CD4-positive, alpha-beta memory T cell (primary cell): ENCODE data around the gene SERHL2. TPM values are rescaled to one million over a fixed set of nuclear protein-coding genes. Genes with fewer than 3 reads are reported as not detected.
"Not testable (repeated sequence)": the region's sequence is repeated elsewhere in the genome, so short reads cannot be mapped to it uniquely, and the experiment has no call there.

Experiments used
- CTCF ChIA-PET: fragments of 350-600 bp; sonication (Branson Sonifier 250); formaldehyde crosslinking; loops from one replicate; lab custom pipeline; 2021; ENCODE audit warnings: inconsistent platforms; ENCODE audit not compliant: partially characterized antibody; lab: Charles Lee
- POLR2A ChIA-PET: fragments of 350-600 bp; sonication (Branson Sonifier 250); formaldehyde crosslinking; loops from one replicate; lab custom pipeline; 2021; ENCODE audit not compliant: partially characterized antibody; lab: Charles Lee
- DNase-seq, 5 donors: peaks; one replicate each; pipeline versions ENCODE4 v3.0.0 to v3.0.0-alpha.2; 2020 to 2022; ENCODE audit warnings: mixed read lengths in 1 of 5
- H3K27ac ChIP-seq: one replicate; pipeline ENCODE4 v1.7.0; 2013; ENCODE audit warnings: low read depth, low read length
- H3K27me3 ChIP-seq: 2 replicates; pipeline ENCODE4 v1.7.0; 2013; ENCODE audit warnings: mild to moderate bottlenecking, low read length, moderate library complexity; ENCODE audit not compliant: insufficient read depth
- H3K36me3 ChIP-seq: 2 replicates; pipeline ENCODE4 v1.7.0; 2013; ENCODE audit warnings: mild to moderate bottlenecking, low read length, moderate library complexity; ENCODE audit not compliant: insufficient read depth
- H3K4me1 ChIP-seq: 2 replicates; pipeline ENCODE4 v1.7.0; 2013; ENCODE audit warnings: mild to moderate bottlenecking, low read length, moderate library complexity; ENCODE audit not compliant: insufficient read depth
- H3K4me3 ChIP-seq, 2 donors: one replicate each; pipeline ENCODE4 v1.7.0; 2013; ENCODE audit warnings: low read length in 2 of 2, mild to moderate bottlenecking in 1 of 2
- H3K9me3 ChIP-seq, 2 donors: one replicate each; pipeline ENCODE4 v1.7.0; 2013; ENCODE audit warnings: low read length in 2 of 2, control low read depth in 1 of 2; ENCODE audit not compliant: control insufficient read depth in 1 of 2
- H3K27ac Mint-ChIP-seq, 7 donors: one replicate each; pipeline ENCODE4 v1.8.0; 2020 to 2021; ENCODE audit warnings: mixed read lengths in 7 of 7, mild to moderate bottlenecking in 6 of 7, inconsistent platforms in 3 of 7, moderate library complexity in 3 of 7
- H3K27me3 Mint-ChIP-seq, 2 donors: one replicate each; pipeline ENCODE4 v1.8.0; 2020 to 2021; ENCODE audit warnings: mixed read lengths in 2 of 2
- H3K36me3 Mint-ChIP-seq, 2 donors: one replicate each; pipeline ENCODE4 v1.8.0; 2020 to 2021; ENCODE audit warnings: mixed read lengths in 2 of 2, inconsistent platforms in 1 of 2, mild to moderate bottlenecking in 1 of 2
- H3K4me1 Mint-ChIP-seq, 4 donors: one replicate each; pipeline ENCODE4 v1.8.0; 2020 to 2021; ENCODE audit warnings: mixed read lengths in 4 of 4, mild to moderate bottlenecking in 1 of 4
- H3K4me3 Mint-ChIP-seq, 8 donors: one replicate each; pipeline ENCODE4 v1.8.0; 2020 to 2021; ENCODE audit warnings: mixed read lengths in 8 of 8, mild to moderate bottlenecking in 7 of 8, moderate library complexity in 6 of 8, inconsistent platforms in 3 of 8
- H3K9me3 Mint-ChIP-seq, 8 donors: one replicate each; pipeline ENCODE4 v1.8.0; 2020 to 2021; ENCODE audit warnings: mixed read lengths in 8 of 8, mild to moderate bottlenecking in 5 of 8, inconsistent platforms in 3 of 8, moderate library complexity in 1 of 8
- intact Hi-C: fragments of 100-400 bp; cut with micrococcal nuclease; formaldehyde crosslinking; loops from one replicate; pipeline ENCODE4 v1.15.1; 2023
- polyA plus RNA-seq, 2 donors: library from polyadenylated mRNA; unstranded; fragments of 300-500 nt; fragmentation: Illumina TruSeq; gene quantifications; one replicate each; pipeline ENCODE4 v1.2.3, GENCODE V29; 2021
- total RNA-seq, 2 experiments: library from RNA; stranded (reverse); gene quantifications; one replicate each; pipeline ENCODE4 v1.2.3, GENCODE V29; 2021

The SERHL2 gene
- total and polyA plus RNA-seq, 4 experiments from 2014 or later: 0.26 to 0.81 (median 0.36) TPM; not detected in 1

GRCh38 chr22:42562279-42562678, 8.5 kb downstream of the SERHL2 start:
- Histone ChIP-seq H3K27me3 (no peaks in the 10 kb centered on the region), H3K36me3 (no peaks in the 10 kb centered on the region), H3K4me1 (no peaks in the 10 kb centered on the region), H3K27ac (no peak overlapping the region), H3K4me3 (no peak overlapping the region), H3K9me3 (no peaks in the 10 kb centered on the region)
- peaks cover 0 to 3% (median 0%) of the 10 kb centered on the region in 4 donors for H3K4me1 Mint-ChIP-seq
- no peak for DNase-seq
- no peak overlapping the region for H3K4me3 Mint-ChIP-seq
- CTCF ChIA-PET: no interaction called here
- no peaks in the 10 kb centered on the region for H3K27me3 Mint-ChIP-seq
- POLR2A ChIA-PET: interaction anchor here (1.0 kb wide), 1 partner anchor 8 kb away, joined by 3 read pairs; the partner anchor contains the start of gene SERHL2
- no peaks in the 10 kb centered on the region for H3K36me3 Mint-ChIP-seq
- intact Hi-C loops: no loop called here
- H3K9me3 Mint-ChIP-seq: peaks cover 0 to 3% (median 0%) of the 10 kb centered on the region in 8 donors
- peak overlapping the region in 1 of 7 donors; percentile 53 for H3K27ac Mint-ChIP-seq

- no peak for DNase-seq
- Histone ChIP-seq H3K4me3 (no peak overlapping the region), H3K27ac (no peak overlapping the region), H3K9me3 (no peaks in the 10 kb centered on the region), H3K36me3 (no peaks in the 10 kb centered on the region), H3K4me1 (no peaks in the 10 kb centered on the region), H3K27me3 (no peaks in the 10 kb centered on the region)
- ChIA-PET CTCF (no interaction called here), POLR2A (interaction anchor here (1.0 kb wide), 1 partner anchor 9 kb away, joined by 3 read pairs; the partner anchor contains the start of gene SERHL2)
- peaks cover 0 to 3% (median 0%) of the 10 kb centered on the region in 8 donors for H3K9me3 Mint-ChIP-seq
- no peak overlapping the region for H3K4me3 Mint-ChIP-seq
- no peaks in the 10 kb centered on the region for H3K36me3 Mint-ChIP-seq
- peaks cover 0 to 3% (median 0%) of the 10 kb centered on the region in 4 donors for H3K4me1 Mint-ChIP-seq
- no peaks in the 10 kb centered on the region for H3K27me3 Mint-ChIP-seq
- peak overlapping the region in 1 of 7 donors; percentile 53 for H3K27ac Mint-ChIP-seq
- intact Hi-C loops: no loop called here
Measured at GRCh38 chr22:42562684-42563083, 8.9 kb downstream of the SERHL2 start.

GRCh38 chr22:42563943-42564342, 10.2 kb downstream of the SERHL2 start:
- H3K27ac ChIP-seq, intact Hi-C loops, H3K4me3 Mint-ChIP-seq, H3K9me3 ChIP-seq, H3K36me3 Mint-ChIP-seq, H3K27ac Mint-ChIP-seq, H3K9me3 Mint-ChIP-seq, H3K36me3 ChIP-seq, DNase-seq, H3K4me1 ChIP-seq, H3K27me3 ChIP-seq, CTCF ChIA-PET, H3K4me1 Mint-ChIP-seq, H3K27me3 Mint-ChIP-seq, H3K4me3 ChIP-seq, POLR2A ChIA-PET: not testable (repeated sequence)

- Histone ChIP-seq H3K36me3 (no peaks in the 10 kb centered on the region), H3K4me3 (no peak overlapping the region), H3K9me3 (no peaks in the 10 kb centered on the region), H3K27ac (no peak overlapping the region), H3K27me3 (no peaks in the 10 kb centered on the region), H3K4me1 (no peaks in the 10 kb centered on the region)
- H3K4me1 Mint-ChIP-seq: peaks cover 0 to 3% (median 0%) of the 10 kb centered on the region in 4 donors
- H3K4me3 Mint-ChIP-seq: no peak overlapping the region
- POLR2A ChIA-PET: no interaction called here
- H3K27me3 Mint-ChIP-seq: no peaks in the 10 kb centered on the region
- intact Hi-C loops: no loop called here
- DNase-seq: no peak
- CTCF ChIA-PET: no interaction called here
- H3K27ac Mint-ChIP-seq: no peak overlapping the region
- H3K9me3 Mint-ChIP-seq: peaks cover 0 to 3% (median 0%) of the 10 kb centered on the region in 8 donors
- peaks cover 2 to 3% of the 10 kb centered on the region in 2 donors for H3K36me3 Mint-ChIP-seq
Measured at GRCh38 chr22:42564699-42565098, 10.9 kb downstream of the SERHL2 start.

GRCh38 chr22:42565956-42566355, 12.2 kb downstream of the SERHL2 start:
- Mint-ChIP-seq H3K27ac (no peak overlapping the region), H3K36me3 (peaks cover 5 to 10% of the 10 kb centered on the region in 2 donors), H3K4me1 (peaks cover 0 to 2% (median 0%) of the 10 kb centered on the region in 4 donors), H3K9me3 (peaks cover 0 to 2% (median 0%) of the 10 kb centered on the region in 8 donors), H3K4me3 (no peak overlapping the region), H3K27me3 (no peaks in the 10 kb centered on the region)
- Histone ChIP-seq H3K27me3 (no peaks in the 10 kb centered on the region), H3K36me3 (no peaks in the 10 kb centered on the region), H3K9me3 (no peaks in the 10 kb centered on the region), H3K4me1 (no peaks in the 10 kb centered on the region), H3K4me3 (no peak overlapping the region), H3K27ac (no peak overlapping the region)
- DNase-seq: no peak
- intact Hi-C loops: no loop called here
- POLR2A ChIA-PET: no interaction called here
- CTCF ChIA-PET: no interaction called here

GRCh38 chr22:42567950-42568349, 14.2 kb downstream of the SERHL2 start:
- H3K4me3 Mint-ChIP-seq, H3K4me1 Mint-ChIP-seq, H3K27ac Mint-ChIP-seq, CTCF ChIA-PET, H3K4me1 ChIP-seq, intact Hi-C loops, H3K36me3 ChIP-seq, H3K9me3 Mint-ChIP-seq, H3K27ac ChIP-seq, H3K27me3 Mint-ChIP-seq, H3K27me3 ChIP-seq, H3K4me3 ChIP-seq, DNase-seq, H3K9me3 ChIP-seq: not testable (repeated sequence)
- H3K36me3 Mint-ChIP-seq: peaks cover 10 to 21% of the 10 kb centered on the region in 2 donors
- POLR2A ChIA-PET: interaction anchor here (1.8 kb wide), 1 partner anchor 14 kb away, joined by 8 read pairs; no protein-coding TSS in a partner anchor

- H3K36me3 ChIP-seq, H3K27ac ChIP-seq, H3K27me3 Mint-ChIP-seq, H3K4me1 Mint-ChIP-seq, DNase-seq, intact Hi-C loops, H3K4me3 ChIP-seq, H3K9me3 ChIP-seq, CTCF ChIA-PET, H3K4me1 ChIP-seq, H3K27me3 ChIP-seq, H3K27ac Mint-ChIP-seq, H3K9me3 Mint-ChIP-seq, H3K4me3 Mint-ChIP-seq: not testable (repeated sequence)
- peaks cover 10 to 29% of the 10 kb centered on the region in 2 donors for H3K36me3 Mint-ChIP-seq
- POLR2A ChIA-PET: interaction anchor here (0.9 to 1.1 kb wide), 3 partner anchors 12 to 62 kb away, joined by 4 to 5 read pairs (median 5); partner anchors contain the start of gene POLDIP3
Measured at GRCh38 chr22:42570580-42570979, 16.8 kb downstream of the SERHL2 start.
